22Rv1 (cell line): ENCODE measurements around the gene SCGB3A2.

ENCODE experiments used
- H3K27ac ChIP-seq: fragments of 450-650 bp; 2 replicates; pipeline ENCODE4 v1.5.1; 2017
- ZFX ChIP-seq: fragments of 450-650 bp; IDR thresholded peaks from 2 replicates; pipeline ENCODE4 v1.6.1; 2017; ENCODE audit warnings: antibody characterized with exemption, borderline replicate concordance
- TF ChIP-seq, protein P1 (sequence below): fragments of 450-650 bp; IDR thresholded peaks from 2 replicates; pipeline ENCODE4 v1.5.1; 2017; ENCODE audit warnings: mild to moderate bottlenecking

The SCGB3A2 gene

GRCh38 chr5:147913786-147914185 lies 35.3 kb downstream of the SCGB3A2 start:
- no peak overlapping the region for H3K27ac ChIP-seq

DNA sequence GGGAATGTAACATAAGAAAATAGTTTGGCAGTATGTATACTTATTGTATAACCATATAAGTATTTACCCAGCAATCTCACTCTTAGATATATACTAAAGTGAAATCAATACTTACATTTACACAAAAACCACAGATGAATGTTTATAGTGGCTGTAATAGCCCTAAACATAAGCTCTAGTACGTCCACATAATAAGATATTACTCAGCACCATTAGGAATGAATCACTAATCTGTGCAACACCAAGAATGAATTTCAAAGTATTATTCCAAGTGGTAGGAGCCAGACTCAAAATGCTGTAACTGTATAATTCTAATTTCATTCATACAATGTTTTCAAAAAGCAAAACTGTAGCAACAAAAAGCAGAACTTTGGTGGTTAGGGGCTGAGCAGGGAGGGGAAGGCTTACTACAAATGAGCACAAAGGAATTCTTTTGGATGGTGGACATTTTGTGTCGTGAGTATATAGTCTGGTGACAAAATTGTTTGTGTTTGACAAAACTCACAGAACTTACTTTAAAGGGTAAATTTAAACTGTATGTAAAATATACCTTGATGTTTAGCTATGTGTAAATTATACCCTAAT lies 39.7 kb downstream of the SCGB3A2 start:
- TF ChIP-seq ZFX: no peak
- TF ChIP-seq, protein P1, sequence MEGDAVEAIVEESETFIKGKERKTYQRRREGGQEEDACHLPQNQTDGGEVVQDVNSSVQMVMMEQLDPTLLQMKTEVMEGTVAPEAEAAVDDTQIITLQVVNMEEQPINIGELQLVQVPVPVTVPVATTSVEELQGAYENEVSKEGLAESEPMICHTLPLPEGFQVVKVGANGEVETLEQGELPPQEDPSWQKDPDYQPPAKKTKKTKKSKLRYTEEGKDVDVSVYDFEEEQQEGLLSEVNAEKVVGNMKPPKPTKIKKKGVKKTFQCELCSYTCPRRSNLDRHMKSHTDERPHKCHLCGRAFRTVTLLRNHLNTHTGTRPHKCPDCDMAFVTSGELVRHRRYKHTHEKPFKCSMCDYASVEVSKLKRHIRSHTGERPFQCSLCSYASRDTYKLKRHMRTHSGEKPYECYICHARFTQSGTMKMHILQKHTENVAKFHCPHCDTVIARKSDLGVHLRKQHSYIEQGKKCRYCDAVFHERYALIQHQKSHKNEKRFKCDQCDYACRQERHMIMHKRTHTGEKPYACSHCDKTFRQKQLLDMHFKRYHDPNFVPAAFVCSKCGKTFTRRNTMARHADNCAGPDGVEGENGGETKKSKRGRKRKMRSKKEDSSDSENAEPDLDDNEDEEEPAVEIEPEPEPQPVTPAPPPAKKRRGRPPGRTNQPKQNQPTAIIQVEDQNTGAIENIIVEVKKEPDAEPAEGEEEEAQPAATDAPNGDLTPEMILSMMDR: no peak
- no peak overlapping the region for H3K27ac ChIP-seq

More at GRCh38 chr5:147913786-147914185, 35.3 kb downstream of the SCGB3A2 start:
- TF ChIP-seq ZFX: no peak
- TF ChIP-seq, protein P1: no peak

- TF ChIP-seq, protein P1: no peak
- TF ChIP-seq ZFX: no peak
- H3K27ac ChIP-seq: no peak overlapping the region
Observed at GRCh38 chr5:147918899-147919298, 40.4 kb downstream of the SCGB3A2 start.

GRCh38 chr5:147920420-147921030 lies 42.0 kb downstream of the SCGB3A2 start:
- TF ChIP-seq, protein P1: no peak
- no peak for TF ChIP-seq ZFX
- no peak overlapping the region for H3K27ac ChIP-seq

GRCh38 chr5:147921136-147921535 lies 42.6 kb downstream of the SCGB3A2 start:
- no peak for TF ChIP-seq ZFX
- TF ChIP-seq, protein P1: no peak
- no peak overlapping the region for H3K27ac ChIP-seq

DNA sequence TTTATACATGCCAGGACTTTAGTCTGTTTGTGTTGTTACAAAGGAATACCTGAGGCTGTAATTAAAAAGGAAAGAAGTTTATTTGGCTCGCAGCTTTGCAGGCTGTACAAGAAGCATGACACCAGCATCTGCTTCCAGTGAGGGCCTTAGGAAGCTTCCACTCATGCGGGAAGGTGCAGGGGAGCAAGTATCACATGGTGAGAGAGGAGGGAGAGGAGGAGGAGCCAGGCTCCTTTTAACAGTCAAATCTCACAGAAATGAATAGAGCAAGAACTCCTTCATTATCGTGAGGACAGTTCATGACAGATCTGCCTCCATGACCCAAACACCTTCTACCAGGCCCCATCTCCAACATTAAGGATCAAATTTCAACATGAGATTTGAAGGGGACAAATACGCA lies 46.5 kb downstream of the SCGB3A2 start:
- TF ChIP-seq ZFX: no peak
- TF ChIP-seq, protein P1: no peak
- H3K27ac ChIP-seq: no peak overlapping the region

- TF ChIP-seq, protein P1: no peak
- TF ChIP-seq ZFX: no peak
- no peak overlapping the region for H3K27ac ChIP-seq
Observed at GRCh38 chr5:147927901-147928300, 49.4 kb downstream of the SCGB3A2 start.
